ENCODE measurements around the gene ARHGAP24.

Gene ARHGAP24

GRCh38 chr4:85703096-85703495 is 228.1 kb downstream of the ARHGAP24 start:
- no peaks in the 10 kb centered on the region for H3K27me3 ChIP-seq (ENCODE audit: insufficient read depth, low read length)
- no peak overlapping the region for H2BK5ac ChIP-seq (ENCODE audit: low read depth, low read length, poor library complexity)
- H2AFZ ChIP-seq (ENCODE audit: insufficient read depth, low read length, poor library complexity): no peak overlapping the region
- DNase-seq: peak in 1 of 2 donors; percentile 63
- no peak overlapping the region for H3K4me2 ChIP-seq (ENCODE audit: low read length)
- H3K9me3 ChIP-seq (ENCODE audit: insufficient read depth, low read depth, low read length): no peaks in the 10 kb centered on the region
- H2AK5ac ChIP-seq (ENCODE audit: low read length): no peak overlapping the region
- no peak overlapping the region for H3K18ac ChIP-seq (ENCODE audit: low read length)
- H3K79me2 ChIP-seq (ENCODE audit: control insufficient read depth, insufficient read depth, low read length, poor library complexity): no peaks in the 10 kb centered on the region
- H3K14ac ChIP-seq (ENCODE audit: low read length): no peak overlapping the region
- no peak overlapping the region for H3K9ac ChIP-seq (ENCODE audit: low read length)
- no peaks in the 10 kb centered on the region for H3K36me3 ChIP-seq (ENCODE audit: control insufficient read depth in 1 of 2, insufficient read depth in 2 of 2, low read length in 2 of 2)
- no peaks in the 10 kb centered on the region for H3K4me1 ChIP-seq (ENCODE audit: control insufficient read depth in 1 of 2, insufficient read depth in 2 of 2, low read length in 2 of 2)
- H4K12ac ChIP-seq (ENCODE audit: low read depth, low read length): no peak overlapping the region
- no peak overlapping the region for H2BK12ac ChIP-seq (ENCODE audit: low read length)
- H4K91ac ChIP-seq (ENCODE audit: low read depth, low read length): no peak overlapping the region
- no peak overlapping the region for H3K23ac ChIP-seq (ENCODE audit: low read length)
- H3K79me1 ChIP-seq (ENCODE audit: low read length): no peaks in the 10 kb centered on the region
- H3K4me3 ChIP-seq (ENCODE audit: low read depth, low read length): no peak overlapping the region
- no peak overlapping the region for H2BK120ac ChIP-seq (ENCODE audit: insufficient read depth, low read length, poor library complexity)
- no peak overlapping the region for H3K27ac ChIP-seq (ENCODE audit: low read depth, low read length)
- no peak overlapping the region for H4K8ac ChIP-seq (ENCODE audit: low read depth, low read length)
- no peak overlapping the region for H3K4ac ChIP-seq (ENCODE audit: low read depth, low read length)
- no CpG with 5 or more reads among the region's 3 CpGs for WGBS (ENCODE audit: extremely low coverage, insufficient coverage, insufficient read length)

GRCh38 chr4:85707611-85708010 is 232.7 kb downstream of the ARHGAP24 start:
- H2AK5ac ChIP-seq (ENCODE audit: low read length): no peak overlapping the region
- no CpG with 5 or more reads among the region's 5 CpGs for WGBS (ENCODE audit: extremely low coverage, insufficient coverage, insufficient read length)

DNA sequence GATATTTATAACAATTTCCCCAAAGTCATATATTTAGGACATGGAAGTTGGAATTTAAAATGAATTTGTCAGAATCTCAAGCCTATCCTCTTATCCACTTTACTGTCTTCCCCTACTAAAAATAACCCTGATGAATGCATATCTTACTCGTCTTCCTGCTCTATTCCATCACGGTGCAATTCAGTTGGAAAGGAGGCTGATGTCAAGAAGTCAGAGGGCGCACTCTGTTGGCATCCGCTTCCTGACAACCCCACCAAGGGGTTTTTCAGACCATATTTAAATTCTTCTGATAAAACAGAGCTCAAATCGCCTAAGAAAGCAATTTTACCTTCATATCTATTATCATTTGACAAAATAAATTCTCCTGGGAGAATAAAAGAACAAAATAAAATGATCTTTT is 233.5 kb downstream of the ARHGAP24 start:
- H3K36me3 ChIP-seq (ENCODE audit: control insufficient read depth in 1 of 2, insufficient read depth in 2 of 2, low read length in 2 of 2): no peaks in the 10 kb centered on the region
- no peak for DNase-seq
- no peak overlapping the region for H3K4ac ChIP-seq (ENCODE audit: low read depth, low read length)
- no peaks in the 10 kb centered on the region for H3K27me3 ChIP-seq (ENCODE audit: insufficient read depth, low read length)
- H3K79me2 ChIP-seq (ENCODE audit: control insufficient read depth, insufficient read depth, low read length, poor library complexity): no peaks in the 10 kb centered on the region
- no peaks in the 10 kb centered on the region for H3K9me3 ChIP-seq (ENCODE audit: insufficient read depth, low read depth, low read length)
- no peak overlapping the region for H3K4me3 ChIP-seq (ENCODE audit: low read depth, low read length)
- no peak overlapping the region for H2AFZ ChIP-seq (ENCODE audit: insufficient read depth, low read length, poor library complexity)
- no peak overlapping the region for H4K12ac ChIP-seq (ENCODE audit: low read depth, low read length)
- no peak overlapping the region for H3K9ac ChIP-seq (ENCODE audit: low read length)
- no peaks in the 10 kb centered on the region for H3K4me1 ChIP-seq (ENCODE audit: control insufficient read depth in 1 of 2, insufficient read depth in 2 of 2, low read length in 2 of 2)
- H3K4me2 ChIP-seq (ENCODE audit: low read length): no peak overlapping the region
- no peak overlapping the region for H3K18ac ChIP-seq (ENCODE audit: low read length)
- H3K27ac ChIP-seq (ENCODE audit: low read depth, low read length): no peak overlapping the region
- H4K8ac ChIP-seq (ENCODE audit: low read depth, low read length): no peak overlapping the region
- H3K79me1 ChIP-seq (ENCODE audit: low read length): no peaks in the 10 kb centered on the region
- H4K91ac ChIP-seq (ENCODE audit: low read depth, low read length): no peak overlapping the region
- no CpG with 5 or more reads among the region's 5 CpGs for WGBS (ENCODE audit: extremely low coverage, insufficient coverage, insufficient read length)
- no peak overlapping the region for H3K23ac ChIP-seq (ENCODE audit: low read length)
- no peak overlapping the region for H2BK12ac ChIP-seq (ENCODE audit: low read length)
- no peak overlapping the region for H2AK5ac ChIP-seq (ENCODE audit: low read length)
- no peak overlapping the region for H3K14ac ChIP-seq (ENCODE audit: low read length)
- H2BK5ac ChIP-seq (ENCODE audit: low read depth, low read length, poor library complexity): no peak overlapping the region
- no peak overlapping the region for H2BK120ac ChIP-seq (ENCODE audit: insufficient read depth, low read length, poor library complexity)

More at GRCh38 chr4:85707611-85708010, 232.7 kb downstream of the ARHGAP24 start:
- no peak overlapping the region for H3K27ac ChIP-seq (ENCODE audit: low read depth, low read length)
- no peak overlapping the region for H3K4me2 ChIP-seq (ENCODE audit: low read length)
- no peak overlapping the region for H2AFZ ChIP-seq (ENCODE audit: insufficient read depth, low read length, poor library complexity)
- H3K36me3 ChIP-seq (ENCODE audit: control insufficient read depth in 1 of 2, insufficient read depth in 2 of 2, low read length in 2 of 2): no peaks in the 10 kb centered on the region
- no peak overlapping the region for H3K4ac ChIP-seq (ENCODE audit: low read depth, low read length)
- no peak overlapping the region for H3K4me3 ChIP-seq (ENCODE audit: low read depth, low read length)
- H4K8ac ChIP-seq (ENCODE audit: low read depth, low read length): no peak overlapping the region
- no peak overlapping the region for H3K23ac ChIP-seq (ENCODE audit: low read length)
- no peak overlapping the region for H2BK12ac ChIP-seq (ENCODE audit: low read length)
- H2BK120ac ChIP-seq (ENCODE audit: insufficient read depth, low read length, poor library complexity): no peak overlapping the region
- no peaks in the 10 kb centered on the region for H3K27me3 ChIP-seq (ENCODE audit: insufficient read depth, low read length)
- no peaks in the 10 kb centered on the region for H3K79me2 ChIP-seq (ENCODE audit: control insufficient read depth, insufficient read depth, low read length, poor library complexity)
- H4K12ac ChIP-seq (ENCODE audit: low read depth, low read length): no peak overlapping the region
- no peak overlapping the region for H4K91ac ChIP-seq (ENCODE audit: low read depth, low read length)
- H2BK5ac ChIP-seq (ENCODE audit: low read depth, low read length, poor library complexity): no peak overlapping the region
- no peak overlapping the region for H3K18ac ChIP-seq (ENCODE audit: low read length)
- H3K9ac ChIP-seq (ENCODE audit: low read length): no peak overlapping the region
- H3K79me1 ChIP-seq (ENCODE audit: low read length): no peaks in the 10 kb centered on the region
- H3K14ac ChIP-seq (ENCODE audit: low read length): no peak overlapping the region
- DNase-seq: no peak
- H3K4me1 ChIP-seq (ENCODE audit: control insufficient read depth in 1 of 2, insufficient read depth in 2 of 2, low read length in 2 of 2): no peaks in the 10 kb centered on the region
- H3K9me3 ChIP-seq (ENCODE audit: insufficient read depth, low read depth, low read length): no peaks in the 10 kb centered on the region

DNA sequence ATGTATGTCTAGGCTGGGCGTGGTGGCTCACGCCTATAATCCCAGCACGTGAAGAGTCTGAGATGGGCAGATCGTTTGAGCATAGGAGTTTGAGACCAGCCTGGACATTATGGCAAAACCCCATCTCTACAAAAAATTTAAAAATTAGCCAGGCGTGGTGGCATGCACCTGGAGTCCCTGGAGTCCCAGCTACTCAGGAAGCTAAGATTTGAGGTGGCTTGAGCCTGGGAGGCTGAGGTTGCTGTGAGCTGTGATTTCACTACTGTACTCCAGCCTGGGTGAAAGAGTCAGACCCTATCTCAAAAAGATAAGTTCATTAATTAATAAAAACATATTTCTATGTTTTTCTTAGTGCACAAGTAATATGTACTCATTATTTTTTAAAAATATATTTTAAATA is 238.1 kb downstream of the ARHGAP24 start:
- Histone ChIP-seq H4K91ac (ENCODE audit: low read depth, low read length) (no peak overlapping the region), H3K9me3 (ENCODE audit: insufficient read depth, low read depth, low read length) (no peaks in the 10 kb centered on the region), H3K9ac (ENCODE audit: low read length) (no peak overlapping the region), H2BK5ac (ENCODE audit: low read depth, low read length, poor library complexity) (no peak overlapping the region), H3K4me3 (ENCODE audit: low read depth, low read length) (no peak overlapping the region), H3K27ac (ENCODE audit: low read depth, low read length) (no peak overlapping the region), H3K79me1 (ENCODE audit: low read length) (no peaks in the 10 kb centered on the region), H3K4ac (ENCODE audit: low read depth, low read length) (no peak overlapping the region), H3K4me1 (ENCODE audit: control insufficient read depth in 1 of 2, insufficient read depth in 2 of 2, low read length in 2 of 2) (no peaks in the 10 kb centered on the region), H3K4me2 (ENCODE audit: low read length) (no peak overlapping the region), H3K79me2 (ENCODE audit: control insufficient read depth, insufficient read depth, low read length, poor library complexity) (no peaks in the 10 kb centered on the region), H2AFZ (ENCODE audit: insufficient read depth, low read length, poor library complexity) (no peak overlapping the region), H4K12ac (ENCODE audit: low read depth, low read length) (no peak overlapping the region), H3K14ac (ENCODE audit: low read length) (no peak overlapping the region), H2BK12ac (ENCODE audit: low read length) (no peak overlapping the region), H4K8ac (ENCODE audit: low read depth, low read length) (no peak overlapping the region), H3K36me3 (ENCODE audit: control insufficient read depth in 1 of 2, insufficient read depth in 2 of 2, low read length in 2 of 2) (no peaks in the 10 kb centered on the region), H2BK120ac (ENCODE audit: insufficient read depth, low read length, poor library complexity) (no peak overlapping the region), H3K18ac (ENCODE audit: low read length) (no peak overlapping the region), H3K23ac (ENCODE audit: low read length) (no peak overlapping the region), H3K27me3 (ENCODE audit: insufficient read depth, low read length) (no peaks in the 10 kb centered on the region), H2AK5ac (ENCODE audit: low read length) (no peak overlapping the region)
- no CpG with 5 or more reads among the region's 5 CpGs for WGBS (ENCODE audit: extremely low coverage, insufficient coverage, insufficient read length)
- no peak for DNase-seq
